Activated CD8-positive, alpha-beta T cell treated with anti-CD3 and anti-CD28 coated beads, Interleukin-2, amount 10 ng/mL, durations not matched to agents 7 days and 5 days (primary cell): ENCODE data around the gene NEURL3. TPM values are rescaled to one million over a fixed set of nuclear protein-coding genes. Genes with fewer than 3 reads are reported as not detected.
A peak's percentile ranks its signal among the peaks of the same experiment; 100 is the strongest.

Experiments
- ATAC-seq: fragments of 150-1000 bp; cut with Tn5 transposase; one replicate; pipeline ENCODE4 v1.10.0; 2021; ENCODE audit warnings: moderate library complexity
- CTCF ChIA-PET: fragments of 350-600 bp; sonication (Branson Sonifier 250); formaldehyde crosslinking; loops from one replicate; lab custom pipeline; 2021; ENCODE audit warnings: antibody characterized with exemption; lab: Charles Lee
- POLR2A ChIA-PET: fragments of 350-600 bp; sonication (Branson Sonifier 250); formaldehyde crosslinking; loops from one replicate; lab custom pipeline; 2021; ENCODE audit warnings: antibody characterized with exemption; lab: Charles Lee
- DNase-seq: peaks from one replicate; pipeline ENCODE4 v3.0.0-alpha.2; 2020
- H3K27ac Mint-ChIP-seq: one replicate; pipeline ENCODE4 v1.8.0; 2021; ENCODE audit warnings: mild to moderate bottlenecking, mixed read lengths
- H3K27me3 Mint-ChIP-seq: one replicate; pipeline ENCODE4 v1.8.0; 2021; ENCODE audit warnings: low read depth, mixed read lengths
- H3K36me3 Mint-ChIP-seq: one replicate; pipeline ENCODE4 v1.8.0; 2021; ENCODE audit warnings: low read depth, mixed read lengths
- H3K4me1 Mint-ChIP-seq: one replicate; pipeline ENCODE4 v1.8.0; 2021; ENCODE audit warnings: low read depth, mixed read lengths
- H3K4me3 Mint-ChIP-seq: one replicate; pipeline ENCODE4 v1.8.0; 2021; ENCODE audit warnings: mild to moderate bottlenecking, mixed read lengths
- H3K9me3 Mint-ChIP-seq: one replicate; pipeline ENCODE4 v1.8.0; 2022; ENCODE audit warnings: mixed read lengths; ENCODE audit not compliant: insufficient read depth
- total RNA-seq, 2 experiments: library from RNA; stranded (reverse); gene quantifications; one replicate each; pipeline ENCODE4 v1.2.3, GENCODE V29; 2021

NEURL3 gene
- total RNA-seq, 2 experiments from 2014 or later, result not detected

DNA sequence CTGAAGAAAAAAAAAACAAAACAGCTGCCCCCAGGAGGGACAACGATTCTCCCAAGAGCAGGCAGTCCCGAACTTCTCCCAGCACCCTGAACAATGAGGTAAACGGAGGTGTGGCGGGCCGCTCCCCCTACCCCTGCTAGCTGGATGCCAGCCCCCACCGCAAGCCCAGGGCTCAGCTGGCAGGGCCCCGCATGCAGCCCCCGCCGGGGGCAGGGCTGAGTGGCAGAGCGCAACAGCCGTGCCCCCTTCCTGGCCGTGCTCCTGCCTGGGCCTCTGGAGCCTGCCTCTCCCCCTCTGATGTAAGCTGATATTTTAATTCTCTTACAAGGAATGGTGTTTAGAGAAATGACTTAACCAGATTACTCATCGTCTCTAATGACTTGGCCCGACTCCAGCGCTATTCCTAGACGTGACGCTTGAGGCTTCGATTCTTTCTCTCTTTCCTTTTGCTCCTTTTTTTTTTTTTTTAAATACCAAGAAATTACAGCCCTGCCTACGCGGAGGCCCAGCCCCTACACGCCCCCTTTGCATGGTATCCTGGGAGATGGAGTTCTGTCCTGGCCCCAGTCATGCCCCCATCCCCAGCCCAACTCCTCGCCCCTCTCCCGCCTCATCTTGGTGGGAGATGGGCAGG, 26.8 kb upstream of the NEURL3 start:
- H3K27ac Mint-ChIP-seq, result peak overlapping the region; percentile 72
- ChIA-PET POLR2A (interaction anchor here (2.0 kb wide), 1 partner anchor 21 kb away, joined by 4 read pairs; no protein-coding TSS in a partner anchor), CTCF (interaction anchor here (0.9 to 5.5 kb wide), 3 partner anchors 22 to 23 kb away, joined by 3 to 27 read pairs (median 10); no protein-coding TSS in a partner anchor)
- peaks cover 72% of the 10 kb centered on the region for H3K4me1 Mint-ChIP-seq
- H3K27me3 Mint-ChIP-seq, result no peaks in the 10 kb centered on the region
- H3K4me3 Mint-ChIP-seq, result peak overlapping the region; percentile 64
- no peaks in the 10 kb centered on the region for H3K36me3 Mint-ChIP-seq
- ATAC-seq (peak; percentile 12), DNase-seq (peak; percentile 80)
- H3K9me3 Mint-ChIP-seq, result no peaks in the 10 kb centered on the region

DNA sequence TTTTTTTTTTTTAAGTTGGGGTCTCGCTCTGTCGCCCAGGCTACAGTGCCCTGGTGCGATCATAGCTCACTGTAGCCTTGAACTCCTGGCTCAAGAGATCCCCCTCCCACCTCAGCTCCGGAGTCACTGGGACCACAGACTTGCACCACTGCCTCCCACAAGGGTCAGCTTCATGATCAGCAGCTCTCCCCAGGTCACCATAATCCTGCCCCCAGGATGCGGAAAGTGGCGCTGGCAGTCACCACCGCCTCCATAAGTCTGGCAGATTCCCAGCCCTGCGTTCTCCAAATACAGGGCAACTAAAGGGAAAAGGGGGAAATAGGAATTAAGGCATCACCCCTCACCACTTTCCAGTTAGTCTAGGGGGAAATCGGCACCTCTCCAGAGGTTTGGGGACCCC, 26.2 kb upstream of the NEURL3 start:
- POLR2A ChIA-PET, result interaction anchor here (2.0 kb wide), 1 partner anchor 21 kb away, joined by 4 read pairs; no protein-coding TSS in a partner anchor
- no peaks in the 10 kb centered on the region for H3K27me3 Mint-ChIP-seq
- no peak for DNase-seq

DNA sequence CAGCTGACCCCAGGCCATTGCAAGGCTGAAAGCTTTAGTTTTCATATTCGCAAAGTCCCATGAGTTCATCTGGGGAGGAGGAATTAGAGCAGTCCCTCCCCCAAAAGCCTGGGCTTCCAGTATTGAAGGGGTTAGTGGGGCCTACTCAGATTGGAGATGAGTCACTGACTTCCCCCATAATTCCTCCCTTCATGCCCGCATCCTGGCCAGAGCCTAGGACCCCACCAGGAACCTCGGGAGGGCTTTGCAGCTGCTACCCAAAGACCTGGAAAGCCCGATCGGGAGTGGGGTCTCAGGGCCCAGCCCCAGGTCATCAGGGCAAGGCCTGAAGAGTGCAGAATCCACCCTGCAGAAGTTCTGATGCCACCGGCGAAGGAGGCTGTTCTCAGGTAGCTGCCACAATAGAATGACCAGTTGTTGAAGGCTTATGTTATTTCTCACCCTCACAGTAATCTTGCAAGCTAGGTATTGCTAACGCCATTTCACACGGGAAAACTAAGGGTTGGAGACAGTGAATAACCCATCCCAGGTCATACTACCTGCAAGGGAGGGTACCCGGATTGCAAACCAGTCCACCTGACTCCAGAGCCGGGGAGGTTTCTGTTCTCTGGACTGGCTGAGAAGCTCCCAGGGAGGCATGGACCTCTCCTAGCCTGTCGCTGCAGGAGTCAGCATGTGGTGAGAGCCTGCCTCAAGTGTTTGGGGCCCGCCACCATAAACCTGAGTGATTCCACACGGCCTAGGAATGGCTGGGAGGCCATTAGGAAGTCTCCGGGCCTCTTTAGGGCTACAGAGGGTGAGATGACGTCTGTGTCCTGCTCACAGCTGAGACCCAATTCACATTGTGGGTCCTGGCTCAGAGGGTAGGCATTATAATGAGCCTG, 25.6 kb upstream of the NEURL3 start:
- H3K36me3 Mint-ChIP-seq, result no peaks in the 10 kb centered on the region
- CTCF ChIA-PET, result interaction anchor here (0.9 to 5.5 kb wide), 4 partner anchors 7 to 122 kb away, joined by 3 to 56 read pairs (median 15); partner anchors contain the start of gene ARID5A
- H3K27me3 Mint-ChIP-seq, result no peaks in the 10 kb centered on the region
- POLR2A ChIA-PET, result interaction anchor here (0.6 to 1.4 kb wide), 4 partner anchors 8 to 34 kb away, joined by 3 to 8 read pairs (median 4); no protein-coding TSS in a partner anchor
- no peaks in the 10 kb centered on the region for H3K9me3 Mint-ChIP-seq
- peaks cover 79% of the 10 kb centered on the region for H3K4me1 Mint-ChIP-seq
- DNase-seq (no peak), ATAC-seq (no peak)
- H3K4me3 Mint-ChIP-seq, result no peak overlapping the region
- no peak overlapping the region for H3K27ac Mint-ChIP-seq

More for the DNA sequence above, 26.2 kb upstream of the NEURL3 start:
- no peak for ATAC-seq
- H3K4me3 Mint-ChIP-seq, result peak overlapping the region; percentile 34
- CTCF ChIA-PET, result interaction anchor here (0.9 to 5.5 kb wide), 3 partner anchors 22 to 123 kb away, joined by 3 to 27 read pairs (median 3); no protein-coding TSS in a partner anchor
- no peaks in the 10 kb centered on the region for H3K9me3 Mint-ChIP-seq
- no peaks in the 10 kb centered on the region for H3K36me3 Mint-ChIP-seq
- H3K27ac Mint-ChIP-seq, result no peak overlapping the region
- H3K4me1 Mint-ChIP-seq, result peaks cover 78% of the 10 kb centered on the region

DNA sequence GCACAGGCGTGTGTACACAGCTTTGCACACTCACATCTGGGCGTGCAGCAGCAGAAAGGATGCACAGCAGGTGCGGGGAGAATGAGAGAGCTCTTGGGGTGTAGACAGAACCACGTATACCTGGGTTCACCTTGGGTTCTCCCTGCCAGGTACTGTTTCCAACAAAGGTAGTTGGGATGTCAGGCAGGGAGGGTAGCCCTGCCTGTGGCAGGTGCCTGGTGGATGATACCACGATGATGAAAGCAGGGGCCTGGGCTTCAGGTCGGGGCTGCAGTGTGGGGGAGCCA, 24.9 kb upstream of the NEURL3 start:
- no peak for DNase-seq
- H3K9me3 Mint-ChIP-seq, result no peaks in the 10 kb centered on the region
- H3K4me1 Mint-ChIP-seq, result peaks cover 81% of the 10 kb centered on the region
- H3K27ac Mint-ChIP-seq, result no peak overlapping the region
- no peaks in the 10 kb centered on the region for H3K36me3 Mint-ChIP-seq
- H3K27me3 Mint-ChIP-seq, result no peaks in the 10 kb centered on the region
- CTCF ChIA-PET, result interaction anchor here (0.9 to 5.5 kb wide), 3 partner anchors 7 to 41 kb away, joined by 3 to 56 read pairs (median 27); partner anchors contain the start of gene ARID5A
- no peak overlapping the region for H3K4me3 Mint-ChIP-seq
- ATAC-seq, result no peak
- POLR2A ChIA-PET, result interaction anchor here (1.2 to 1.4 kb wide), 3 partner anchors 8 to 24 kb away, joined by 3 to 8 read pairs (median 5); no protein-coding TSS in a partner anchor

DNA sequence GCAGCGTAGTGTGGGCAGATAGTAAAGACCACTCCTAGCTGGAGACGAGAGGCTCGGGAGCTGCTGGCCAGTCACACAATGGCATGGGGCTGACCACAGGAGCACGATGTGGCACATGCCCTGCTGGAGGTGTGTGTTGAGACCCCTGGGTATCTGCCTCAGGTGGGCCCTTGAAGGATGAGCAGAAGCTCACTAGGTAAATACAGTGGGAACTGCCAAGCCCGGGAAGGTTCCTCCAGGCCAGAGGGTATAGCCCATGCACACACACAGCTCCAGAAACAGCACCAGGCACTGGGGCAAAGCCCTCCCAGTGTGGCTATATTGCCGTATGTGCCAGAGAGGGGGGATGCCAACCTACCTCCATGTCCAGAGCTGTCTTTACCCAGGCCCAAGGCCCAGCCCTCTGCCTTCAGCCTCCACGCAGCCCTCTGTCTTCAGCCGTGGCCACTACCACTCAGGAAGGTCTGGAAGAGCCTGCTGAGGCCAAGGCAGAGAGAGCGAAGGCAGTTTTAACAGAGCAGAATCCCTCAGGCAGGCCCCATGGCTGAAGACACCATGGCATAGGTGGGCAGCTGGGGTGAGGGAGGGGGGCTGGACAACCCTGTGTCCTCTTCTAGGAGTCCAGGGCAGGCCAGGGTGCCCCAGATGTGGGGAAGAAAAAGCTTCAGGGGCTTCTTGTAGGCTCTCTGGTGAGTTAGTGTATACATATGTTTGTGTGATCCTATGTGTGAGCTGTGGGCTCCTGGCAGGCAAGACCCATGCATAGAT, 24.4 kb upstream of the NEURL3 start:
- CTCF ChIA-PET, result interaction anchor here (0.9 to 5.5 kb wide), 3 partner anchors 8 to 41 kb away, joined by 3 to 56 read pairs (median 9); partner anchors contain the start of gene ARID5A
- H3K4me1 Mint-ChIP-seq, result peaks cover 85% of the 10 kb centered on the region
- no peak overlapping the region for H3K4me3 Mint-ChIP-seq
- DNase-seq (no peak), ATAC-seq (no peak)
- no peak overlapping the region for H3K27ac Mint-ChIP-seq
- no peaks in the 10 kb centered on the region for H3K27me3 Mint-ChIP-seq
- POLR2A ChIA-PET, result interaction anchor here (1.2 to 1.4 kb wide), 3 partner anchors 9 to 24 kb away, joined by 3 to 8 read pairs (median 5); no protein-coding TSS in a partner anchor
- H3K9me3 Mint-ChIP-seq, result no peaks in the 10 kb centered on the region
- no peaks in the 10 kb centered on the region for H3K36me3 Mint-ChIP-seq

DNA sequence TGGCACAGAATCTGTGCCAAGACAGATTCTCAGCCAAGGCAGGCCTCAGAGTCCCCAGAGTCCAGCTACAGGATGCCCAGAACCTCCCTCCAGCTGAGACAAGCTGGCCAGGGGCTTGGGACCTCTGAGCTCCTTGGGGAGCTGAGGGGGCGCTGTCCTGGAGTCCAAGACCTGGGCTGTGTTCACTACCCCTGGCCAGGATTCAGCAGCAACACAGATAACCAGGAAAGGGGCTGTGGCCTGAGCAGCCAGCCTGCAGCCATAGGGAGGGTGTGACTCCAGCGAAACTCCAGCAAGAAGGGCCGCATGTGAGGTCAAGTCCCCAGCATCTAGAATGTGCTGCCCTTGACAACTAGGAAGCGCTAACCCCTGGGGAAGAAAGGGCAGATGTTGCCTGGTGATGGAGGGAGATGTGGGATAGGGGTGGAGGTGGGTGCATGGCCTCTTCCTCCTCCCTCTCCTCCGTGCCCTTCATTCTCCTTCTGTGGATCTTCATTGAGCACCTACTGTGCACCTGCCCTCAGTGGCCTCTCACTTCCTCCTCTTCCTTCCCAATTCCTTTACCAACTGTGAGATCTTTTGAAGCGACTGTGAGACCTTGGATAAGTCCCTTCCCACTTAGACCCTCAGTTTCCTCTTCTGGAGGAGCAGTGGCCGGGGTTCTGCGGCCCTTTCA, 23.7 kb upstream of the NEURL3 start:
- CTCF ChIA-PET, result interaction anchor here (0.6 to 5.5 kb wide), 12 partner anchors 8 to 467 kb away, joined by 3 to 56 read pairs (median 5); partner anchors contain the start of gene ARID5A
- Mint-ChIP-seq H3K4me3 (peak overlapping the region; percentile 67), H3K36me3 (no peaks in the 10 kb centered on the region), H3K27ac (peak overlapping the region; percentile 72), H3K9me3 (no peaks in the 10 kb centered on the region), H3K4me1 (peaks cover 91% of the 10 kb centered on the region), H3K27me3 (no peaks in the 10 kb centered on the region)
- ATAC-seq, result no peak
- POLR2A ChIA-PET, result interaction anchor here (0.9 to 5.5 kb wide), 7 partner anchors 9 to 224 kb away, joined by 3 to 99 read pairs (median 5); partner anchors contain the start of genes ARID5A, NCAPH and SNRNP200
- no peak for DNase-seq

DNA sequence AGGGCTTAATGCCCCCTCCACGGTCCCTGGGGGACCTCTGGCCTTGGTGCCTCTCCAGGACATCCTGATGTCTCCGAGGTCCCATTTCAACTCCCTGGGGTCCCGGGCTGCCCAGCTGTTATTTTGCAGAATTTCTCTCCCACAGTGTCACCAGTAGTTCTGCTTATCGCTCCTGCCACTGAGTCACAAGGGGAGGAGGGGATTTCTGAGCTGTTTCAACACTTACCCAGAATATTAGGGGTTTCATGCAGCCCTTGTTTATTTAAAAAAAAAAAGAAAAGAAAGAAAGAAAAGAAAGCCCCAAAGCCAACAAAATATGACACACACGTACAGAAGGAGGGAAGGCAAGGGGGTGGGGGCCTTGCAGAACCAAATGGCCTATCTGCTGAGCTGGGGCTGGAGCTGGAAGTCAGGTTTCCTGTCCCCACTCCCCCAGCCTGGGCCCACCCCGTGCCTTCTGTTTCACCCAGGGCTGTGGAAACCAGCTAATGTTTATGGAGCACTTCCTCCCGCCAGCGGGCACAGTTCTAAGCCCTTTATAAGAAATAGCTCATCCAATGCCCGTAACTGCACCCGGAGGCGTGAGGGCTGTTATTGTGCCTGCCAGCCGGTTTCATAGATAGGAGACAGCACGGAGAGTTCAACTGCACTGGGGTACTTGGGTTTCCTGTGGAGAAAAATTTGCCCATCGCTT, 23.0 kb upstream of the NEURL3 start:
- DNase-seq (peak; percentile 62), ATAC-seq (peak; percentile 35)
- H3K27ac Mint-ChIP-seq, result peak overlapping the region; percentile 72
- H3K9me3 Mint-ChIP-seq, result no peaks in the 10 kb centered on the region
- POLR2A ChIA-PET, result interaction anchor here (0.9 to 5.5 kb wide), 7 partner anchors 9 to 223 kb away, joined by 3 to 99 read pairs (median 5); partner anchors contain the start of genes ARID5A, NCAPH and SNRNP200
- no peaks in the 10 kb centered on the region for H3K27me3 Mint-ChIP-seq
- H3K4me3 Mint-ChIP-seq, result peak overlapping the region; percentile 67
- H3K36me3 Mint-ChIP-seq, result no peaks in the 10 kb centered on the region
- CTCF ChIA-PET, result interaction anchor here (0.6 to 5.5 kb wide), 12 partner anchors 9 to 468 kb away, joined by 3 to 56 read pairs (median 5); partner anchors contain the start of gene ARID5A
- H3K4me1 Mint-ChIP-seq, result peaks cover 90% of the 10 kb centered on the region

DNA sequence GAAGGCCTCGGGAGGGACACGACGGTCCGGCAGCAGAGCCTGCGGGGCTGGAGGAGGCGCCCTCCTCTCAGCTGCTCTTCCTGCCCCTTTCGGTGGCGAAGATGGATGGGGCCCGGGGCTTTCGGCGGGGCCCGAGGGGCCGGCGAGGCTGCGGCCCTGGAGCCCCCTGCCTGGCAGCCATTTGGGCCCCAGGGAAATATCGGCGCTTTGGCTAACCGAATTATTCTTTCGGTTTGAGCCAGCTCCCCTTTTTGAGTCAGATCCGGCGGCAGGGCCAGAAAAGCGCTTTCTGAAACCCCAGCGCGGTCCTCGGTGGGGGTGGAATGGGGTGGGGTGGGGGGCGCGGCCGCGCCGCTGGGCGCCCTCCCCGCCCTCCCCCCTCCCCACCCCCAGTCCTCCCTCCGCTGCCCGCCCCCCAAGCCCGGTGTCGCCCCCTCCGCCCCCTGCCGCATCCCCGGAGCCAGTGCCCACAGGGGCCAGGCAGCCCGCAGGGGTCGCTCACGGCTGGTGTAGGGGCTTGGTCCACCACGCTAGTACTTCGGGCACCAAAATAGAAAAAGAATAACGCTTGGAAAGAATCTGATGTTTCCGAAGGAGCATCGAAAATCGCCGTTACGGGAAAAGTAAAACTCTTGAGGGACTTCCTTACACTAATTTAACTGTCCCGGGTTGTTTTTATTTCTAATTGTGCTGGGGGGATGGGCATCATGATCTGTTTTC, 22.3 kb upstream of the NEURL3 start:
- H3K27me3 Mint-ChIP-seq, result no peaks in the 10 kb centered on the region
- CTCF ChIA-PET, result interaction anchor here (0.7 to 5.5 kb wide), 13 partner anchors 8 to 236 kb away, joined by 3 to 56 read pairs (median 6); partner anchors contain the start of gene ARID5A
- H3K4me1 Mint-ChIP-seq, result peaks cover 90% of the 10 kb centered on the region
- DNase-seq, result peak; percentile 77
- ATAC-seq, result peak; percentile 30
- POLR2A ChIA-PET, result interaction anchor here (0.6 to 5.5 kb wide), 8 partner anchors 10 to 1191 kb away, joined by 3 to 99 read pairs (median 4); partner anchors contain the start of gene ARID5A
- peak overlapping the region; percentile 78 for H3K27ac Mint-ChIP-seq
- H3K36me3 Mint-ChIP-seq, result no peaks in the 10 kb centered on the region
- H3K9me3 Mint-ChIP-seq, result no peaks in the 10 kb centered on the region
- H3K4me3 Mint-ChIP-seq, result peak overlapping the region; percentile 69

DNA sequence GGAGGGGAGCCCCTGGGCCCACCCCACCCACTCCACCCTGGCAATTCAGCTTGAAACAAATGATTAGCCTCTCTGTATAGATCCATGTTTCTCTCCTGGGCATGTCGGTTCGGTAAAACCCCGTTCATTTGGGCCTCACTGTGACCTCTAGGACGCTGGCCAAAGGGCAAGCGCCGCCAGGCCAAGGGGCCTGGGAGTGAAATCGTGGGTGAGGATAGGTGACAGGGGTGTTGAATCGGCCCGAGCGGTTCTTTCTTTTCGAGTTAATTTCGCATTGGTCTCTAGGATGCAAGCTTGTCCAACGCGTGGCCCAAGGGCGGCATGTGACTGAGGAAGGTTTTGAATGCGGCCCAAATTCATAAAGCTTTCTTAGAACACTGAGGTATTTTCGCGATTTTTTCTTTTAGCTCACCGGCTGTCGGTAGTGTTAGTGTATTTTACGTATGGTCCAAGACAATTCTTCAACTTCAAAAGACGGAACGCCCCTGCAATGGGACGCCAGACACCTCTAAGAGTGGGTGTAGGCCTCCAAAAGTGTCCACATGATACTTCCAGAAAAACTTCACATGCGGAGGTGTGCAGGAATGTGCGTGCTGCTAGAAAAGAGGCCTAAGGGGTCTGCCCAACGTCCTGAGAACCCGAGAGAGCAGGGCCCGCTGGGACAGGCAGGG, 21.6 kb upstream of the NEURL3 start:
- no peaks in the 10 kb centered on the region for H3K9me3 Mint-ChIP-seq

More for the DNA sequence above, 21.6 kb upstream of the NEURL3 start:
- H3K4me1 Mint-ChIP-seq, result peaks cover 88% of the 10 kb centered on the region
- ATAC-seq (no peak), DNase-seq (no peak)
- CTCF ChIA-PET, result interaction anchor here (0.8 to 5.5 kb wide), 6 partner anchors 8 to 27 kb away, joined by 3 to 56 read pairs (median 7); partner anchors contain the start of gene ARID5A
- POLR2A ChIA-PET, result interaction anchor here (0.6 to 5.5 kb wide), 8 partner anchors 11 to 1192 kb away, joined by 3 to 99 read pairs (median 4); partner anchors contain the start of genes ANKRD36 and ARID5A
- H3K4me3 Mint-ChIP-seq, result peak overlapping the region; percentile 69
- H3K36me3 Mint-ChIP-seq, result no peaks in the 10 kb centered on the region
- H3K27ac Mint-ChIP-seq, result peak overlapping the region; percentile 78
- no peaks in the 10 kb centered on the region for H3K27me3 Mint-ChIP-seq
